HFF-Myc (cell line): ENCODE measurements around the gene TRPV2.

Experiments used
- DNase-seq: peaks from one replicate; pipeline ENCODE4 v3.0.0-alpha.2; 2011; ENCODE audit warnings: low read depth; ENCODE audit errors: extremely low read depth
- H3K4me3 ChIP-seq: replicated peaks from 2 replicates; pipeline ENCODE4 v1.5.1; 2011; ENCODE audit warnings: low read depth, mild to moderate bottlenecking, control low read depth, low read length
- TF ChIP-seq, protein P1 (sequence below): IDR thresholded peaks from 2 replicates; pipeline ENCODE4 v1.5.1; 2012; ENCODE audit warnings: mild to moderate bottlenecking, low read depth, low read length, control low read depth; ENCODE audit errors: missing control alignments

TRPV2 gene

DNA sequence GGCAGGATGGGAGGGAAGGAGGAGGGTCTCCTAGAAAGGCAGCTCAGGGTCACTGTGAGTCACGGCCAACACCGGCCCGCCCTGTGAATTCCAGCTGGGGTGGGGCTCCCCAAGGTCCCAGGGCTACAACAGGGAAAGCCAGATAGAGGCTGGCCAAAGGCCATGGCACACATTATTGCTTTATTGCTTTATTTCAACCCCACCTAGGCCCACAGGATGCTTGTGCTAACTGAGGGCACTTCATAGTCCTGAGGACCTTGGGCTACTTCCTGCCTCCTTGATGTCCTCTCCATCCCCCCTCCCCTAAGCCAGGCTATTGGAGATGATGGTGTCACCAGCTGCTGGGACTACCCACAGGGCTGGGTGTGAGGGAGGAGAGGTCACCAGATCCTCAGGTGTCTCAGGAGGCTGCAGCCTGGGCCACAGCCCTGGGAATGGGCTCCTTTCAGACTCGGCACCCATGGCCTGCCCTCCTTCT, 50.5 kb downstream of the TRPV2 start:
- no peak for DNase-seq
- TF ChIP-seq, protein P1, sequence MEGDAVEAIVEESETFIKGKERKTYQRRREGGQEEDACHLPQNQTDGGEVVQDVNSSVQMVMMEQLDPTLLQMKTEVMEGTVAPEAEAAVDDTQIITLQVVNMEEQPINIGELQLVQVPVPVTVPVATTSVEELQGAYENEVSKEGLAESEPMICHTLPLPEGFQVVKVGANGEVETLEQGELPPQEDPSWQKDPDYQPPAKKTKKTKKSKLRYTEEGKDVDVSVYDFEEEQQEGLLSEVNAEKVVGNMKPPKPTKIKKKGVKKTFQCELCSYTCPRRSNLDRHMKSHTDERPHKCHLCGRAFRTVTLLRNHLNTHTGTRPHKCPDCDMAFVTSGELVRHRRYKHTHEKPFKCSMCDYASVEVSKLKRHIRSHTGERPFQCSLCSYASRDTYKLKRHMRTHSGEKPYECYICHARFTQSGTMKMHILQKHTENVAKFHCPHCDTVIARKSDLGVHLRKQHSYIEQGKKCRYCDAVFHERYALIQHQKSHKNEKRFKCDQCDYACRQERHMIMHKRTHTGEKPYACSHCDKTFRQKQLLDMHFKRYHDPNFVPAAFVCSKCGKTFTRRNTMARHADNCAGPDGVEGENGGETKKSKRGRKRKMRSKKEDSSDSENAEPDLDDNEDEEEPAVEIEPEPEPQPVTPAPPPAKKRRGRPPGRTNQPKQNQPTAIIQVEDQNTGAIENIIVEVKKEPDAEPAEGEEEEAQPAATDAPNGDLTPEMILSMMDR, result no peak
- H3K4me3 ChIP-seq, result no peak overlapping the region

DNA sequence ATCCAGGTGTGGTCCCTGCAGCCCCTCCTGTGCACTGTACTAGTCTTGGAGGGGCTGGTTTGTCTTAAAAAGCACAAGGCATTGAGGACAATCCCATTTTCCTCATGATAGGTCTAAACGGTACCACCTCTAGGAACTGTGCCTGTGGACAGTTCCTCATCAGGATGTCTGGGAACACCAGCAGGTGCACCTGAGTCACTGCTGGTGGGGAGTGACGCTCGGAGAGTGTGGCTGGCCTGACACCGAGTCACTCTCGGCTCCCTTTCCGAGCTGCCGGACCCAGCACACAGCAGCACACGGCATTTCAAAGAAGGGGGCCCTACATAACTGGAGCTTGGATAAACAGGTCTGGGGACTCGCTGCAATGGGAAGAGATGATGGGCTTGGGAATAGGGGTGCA, 51.0 kb downstream of the TRPV2 start:
- TF ChIP-seq, protein P1, result no peak
- no peak for DNase-seq

DNA sequence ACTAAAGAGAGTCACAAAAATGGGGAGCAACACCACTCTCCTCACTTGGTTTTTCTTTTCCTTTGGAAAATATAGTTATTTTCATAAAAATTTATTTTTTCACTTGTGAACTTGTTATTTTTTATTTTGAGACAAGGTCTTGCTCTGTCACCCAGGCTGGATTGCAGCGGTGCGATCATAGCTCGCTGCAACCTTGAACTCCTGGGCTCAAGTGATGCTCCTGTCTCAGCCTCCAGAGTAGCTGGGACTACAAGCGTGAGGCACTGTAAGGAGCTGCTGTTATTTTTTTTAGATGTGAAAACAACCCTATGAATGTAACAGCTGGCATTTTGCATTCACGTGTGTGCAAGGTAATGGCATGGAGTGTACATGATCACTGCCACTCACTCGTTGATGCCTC, 51.7 kb downstream of the TRPV2 start:
- no peak for DNase-seq
- TF ChIP-seq, protein P1, result no peak

More for the DNA sequence above, 51.0 kb downstream of the TRPV2 start:
- H3K4me3 ChIP-seq, result no peak overlapping the region

DNA sequence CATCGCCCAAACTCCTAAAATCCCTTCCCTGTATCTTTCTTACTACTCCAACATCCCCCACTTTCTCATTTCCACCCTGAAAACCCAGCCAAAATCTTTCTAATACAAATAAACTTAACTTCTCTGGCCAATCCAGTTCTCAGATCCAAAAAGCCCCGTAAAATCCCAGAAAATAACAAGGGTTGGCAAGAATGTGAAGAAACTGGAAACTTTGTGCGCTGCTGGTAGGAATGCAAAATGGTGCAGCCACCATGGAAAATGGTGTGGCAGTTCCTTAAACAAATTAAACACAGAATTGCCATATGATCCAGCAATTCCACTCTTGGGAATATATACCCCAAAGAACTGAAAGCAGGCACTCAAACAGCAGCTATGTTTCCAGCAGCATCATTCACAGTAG, 52.5 kb downstream of the TRPV2 start:
- TF ChIP-seq, protein P1, result no peak
- no peak overlapping the region for H3K4me3 ChIP-seq
- no peak for DNase-seq

More for the DNA sequence above, 51.7 kb downstream of the TRPV2 start:
- no peak overlapping the region for H3K4me3 ChIP-seq

DNA sequence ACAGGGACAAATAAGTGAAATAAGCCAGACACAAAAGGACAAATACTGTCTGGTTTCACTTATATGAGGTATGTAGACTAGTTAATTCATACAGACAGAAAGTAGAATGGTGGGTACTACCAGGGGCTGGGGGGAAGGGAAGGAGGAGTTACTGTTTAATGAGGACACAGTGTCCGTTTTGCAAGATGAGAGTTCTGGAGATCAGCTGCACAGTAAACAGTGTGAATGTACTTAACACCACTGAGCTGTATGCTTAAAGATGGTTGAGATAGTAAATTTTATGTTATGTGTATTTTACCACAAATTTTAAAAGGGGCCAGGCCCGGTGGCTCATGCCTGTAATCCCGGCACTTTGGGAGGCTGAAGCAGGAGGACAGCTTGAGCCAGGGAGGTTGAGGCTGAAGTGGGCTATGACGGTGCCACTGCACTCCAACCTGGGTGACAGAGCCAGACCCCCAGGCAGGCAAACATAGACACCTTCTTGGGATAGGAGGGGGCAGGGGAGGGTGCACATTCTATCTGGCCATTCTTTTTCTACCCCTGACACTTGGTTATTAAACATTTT, 53.1 kb downstream of the TRPV2 start:
- TF ChIP-seq, protein P1, result no peak
- H3K4me3 ChIP-seq, result no peak overlapping the region
- DNase-seq, result no peak

DNA sequence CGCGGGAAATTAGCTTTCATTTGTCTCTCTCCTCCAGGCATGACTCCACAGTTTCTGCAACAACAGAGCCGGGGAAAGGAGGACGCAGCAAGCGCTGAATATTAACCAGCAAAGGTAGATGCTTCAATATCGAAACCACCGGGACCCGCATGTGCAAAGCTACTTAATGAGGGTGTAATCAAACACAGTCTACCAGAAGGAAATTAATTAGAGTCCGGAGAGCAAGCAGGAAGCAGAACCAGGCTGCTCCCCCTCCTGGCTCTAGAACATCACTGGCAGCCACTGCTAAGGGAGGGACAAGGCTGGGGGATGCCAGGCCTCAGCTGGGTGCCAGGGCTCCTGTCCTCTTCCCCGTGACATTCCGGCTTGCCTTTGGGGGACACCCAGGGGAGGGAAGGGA, 54.9 kb downstream of the TRPV2 start:
- no peak overlapping the region for H3K4me3 ChIP-seq
- TF ChIP-seq, protein P1, result no peak
- DNase-seq, result no peak

DNA sequence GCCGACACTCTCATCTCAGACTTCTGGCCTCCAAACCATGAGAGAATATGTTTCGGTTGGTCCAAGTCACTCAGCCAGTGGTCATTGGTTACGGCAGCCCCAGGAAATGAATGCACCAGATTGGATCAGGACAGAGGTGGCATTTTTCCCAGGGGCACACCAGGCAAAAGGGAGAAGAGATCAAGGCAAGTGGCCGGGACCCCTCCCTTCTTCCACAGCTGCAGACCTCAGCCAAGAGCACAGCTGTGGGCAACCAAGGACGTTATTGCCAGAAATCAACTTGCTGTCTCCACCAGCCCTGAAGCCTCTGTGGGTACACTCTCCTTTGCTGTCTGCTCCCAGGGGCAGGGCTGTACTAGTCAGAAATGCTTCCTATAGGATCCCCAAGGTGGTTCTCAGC, 55.9 kb downstream of the TRPV2 start:
- no peak for DNase-seq
- no peak overlapping the region for H3K4me3 ChIP-seq
- TF ChIP-seq, protein P1, result no peak
